Measurements from ENCODE around the gene USB1. TPM values are rescaled to one million over a fixed set of nuclear protein-coding genes. Genes with fewer than 3 reads are reported as not detected.

USB1 gene
- total RNA-seq, 2 experiments from 2014 or later: 32.9 to 37.5 TPM

- H3K4me3 Mint-ChIP-seq: no peak overlapping the region
- intact Hi-C loops (cut with micrococcal nuclease): no loop called here
- CTCF ChIA-PET: interaction anchor here (1.2 kb wide), 1 partner anchor 25 kb away, joined by 3 read pairs; no protein-coding TSS in a partner anchor
These were observed 44.9 kb upstream of the USB1 start for GRCh38 chr16:57956270-57956808.

DNA sequence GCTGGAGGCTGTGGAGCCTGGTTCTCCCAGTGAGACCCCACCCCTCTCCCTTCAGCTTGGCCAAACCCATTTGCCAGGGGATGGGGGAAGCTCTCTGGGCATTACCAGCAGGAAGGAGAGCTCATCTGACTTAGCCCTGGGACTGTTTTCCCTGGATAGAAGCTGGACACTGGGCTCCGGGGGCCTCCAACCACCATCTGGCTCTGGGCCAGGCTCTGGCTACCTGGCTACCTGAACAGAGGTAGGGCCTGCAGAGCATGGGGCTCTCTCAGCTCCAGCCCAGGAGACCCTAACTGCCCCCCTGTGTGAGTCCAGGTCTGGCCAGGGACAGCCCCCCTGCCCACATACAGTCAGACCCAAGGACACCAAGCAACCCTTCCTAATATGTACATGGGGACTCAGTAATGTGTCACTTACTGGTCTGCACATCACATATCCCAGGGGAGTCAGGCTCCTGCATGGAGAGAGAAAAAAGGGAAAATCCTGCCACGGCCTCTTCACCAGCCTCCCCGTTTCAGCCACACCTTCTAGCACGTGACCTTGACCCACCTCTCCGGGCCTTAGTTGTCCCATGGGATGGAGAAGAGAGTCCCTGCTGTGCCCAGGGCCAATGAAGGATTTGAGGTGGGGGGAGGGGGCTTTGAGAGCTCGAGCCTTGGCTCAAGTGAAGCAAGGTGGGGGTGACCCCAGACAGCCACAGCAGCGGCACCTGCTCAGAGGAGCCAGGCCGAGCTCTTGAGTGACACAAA is 44.1 kb upstream of the USB1 start:
- no peaks in the 10 kb centered on the region for H3K27me3 Mint-ChIP-seq
- DNase-seq: no peak
- H3K9me3 Mint-ChIP-seq: no peaks in the 10 kb centered on the region
- CTCF ChIA-PET: interaction anchor here (1.2 kb wide), 1 partner anchor 26 kb away, joined by 3 read pairs; no protein-coding TSS in a partner anchor
- POLR2A ChIA-PET: no interaction called here
- no peaks in the 10 kb centered on the region for H3K4me1 Mint-ChIP-seq (ENCODE audit: low read depth)
- no peak for TF ChIP-seq CTCF (IDR thresholded peaks at IDR 0.05)
- intact Hi-C loops (cut with micrococcal nuclease): no loop called here
- H3K27ac Mint-ChIP-seq: no peak overlapping the region
- no peak overlapping the region for H3K4me3 Mint-ChIP-seq
- ATAC-seq: no peak
- H3K36me3 Mint-ChIP-seq (ENCODE audit: low read depth): no peaks in the 10 kb centered on the region

More at GRCh38 chr16:57956270-57956808, 44.9 kb upstream of the USB1 start:
- H3K36me3 Mint-ChIP-seq (ENCODE audit: low read depth): no peaks in the 10 kb centered on the region
- TF ChIP-seq CTCF (IDR thresholded peaks at IDR 0.05): no peak
- no peak overlapping the region for H3K27ac Mint-ChIP-seq
- H3K27me3 Mint-ChIP-seq: no peaks in the 10 kb centered on the region
- no peaks in the 10 kb centered on the region for H3K9me3 Mint-ChIP-seq
- ATAC-seq (no peak), DNase-seq (no peak)
- POLR2A ChIA-PET: no interaction called here
- H3K4me1 Mint-ChIP-seq (ENCODE audit: low read depth): no peaks in the 10 kb centered on the region

GRCh38 chr16:57957673-57958392 is 43.4 kb upstream of the USB1 start:
- Mint-ChIP-seq H3K4me3 (no peak overlapping the region), H3K36me3 (ENCODE audit: low read depth) (no peaks in the 10 kb centered on the region), H3K9me3 (no peaks in the 10 kb centered on the region), H3K4me1 (ENCODE audit: low read depth) (no peaks in the 10 kb centered on the region), H3K27me3 (no peaks in the 10 kb centered on the region), H3K27ac (no peak overlapping the region)
- POLR2A ChIA-PET: no interaction called here
- intact Hi-C loops (cut with micrococcal nuclease): no loop called here
- no peak for TF ChIP-seq CTCF (IDR thresholded peaks at IDR 0.05)
- ATAC-seq (no peak), DNase-seq (no peak)
- CTCF ChIA-PET: no interaction called here

- H3K27ac Mint-ChIP-seq: no peak overlapping the region
- POLR2A ChIA-PET: no interaction called here
These were observed 42.7 kb upstream of the USB1 start for GRCh38 chr16:57958544-57958943.

More at GRCh38 chr16:57958544-57958943, 42.7 kb upstream of the USB1 start:
- ATAC-seq: no peak
- no peak for DNase-seq
- H3K27me3 Mint-ChIP-seq: no peaks in the 10 kb centered on the region
- CTCF ChIA-PET: no interaction called here
- no peak for TF ChIP-seq CTCF (IDR thresholded peaks at IDR 0.05)
- intact Hi-C loops (cut with micrococcal nuclease): no loop called here
- no peak overlapping the region for H3K4me3 Mint-ChIP-seq
- H3K9me3 Mint-ChIP-seq: no peaks in the 10 kb centered on the region
- no peaks in the 10 kb centered on the region for H3K36me3 Mint-ChIP-seq (ENCODE audit: low read depth)
- no peaks in the 10 kb centered on the region for H3K4me1 Mint-ChIP-seq (ENCODE audit: low read depth)

Measured in activated CD8-positive, alpha-beta T cell treated with anti-CD3 and anti-CD28 coated beads for 36 hours (primary cell).